Upper lobe of left lung (tissue), 4 donors: ENCODE results near the gene IZUMO2.

Experiments
- CTCF ChIP-seq, 6 experiments: fragments of 450-650 bp in 4 of 6; fragments of 200-600 bp in 2 of 6; sonication (generic) in 2 of 6; IDR thresholded peaks; one replicate each; pipeline ENCODE4 v1.5.1; 2016 to 2019; ENCODE audit warnings: antibody characterized with exemption in 6 of 6
- POLR2AphosphoS5 ChIP-seq, 2 donors: sonication (generic); formaldehyde crosslinking; IDR thresholded peaks; one replicate each; pipeline ENCODE4 v1.5.1; 2017; ENCODE audit warnings: antibody characterized with exemption in 2 of 2

- no peak for TF ChIP-seq CTCF (IDR thresholded peaks at IDR 0.05)
- no peak for TF ChIP-seq POLR2AphosphoS5 (IDR thresholded peaks at IDR 0.05)
Observed at GRCh38 chr19:50207730-50208129, 44.6 kb upstream of the IZUMO2 start.
